HG03460 (cell line): Measurements from ENCODE around the gene SFXN5.

ENCODE experiments used
- ATAC-seq: cut with Tn5 transposase; IDR thresholded peaks from one replicate; pipeline ENCODE4 v1.9.1; 2021; ENCODE audit not compliant: unreplicated experiment

Gene SFXN5

GRCh38 chr2:72959554-72959953 is 112.0 kb downstream of the SFXN5 start:
- ATAC-seq = no peak

GRCh38 chr2:72958542-72959385 is 112.7 kb downstream of the SFXN5 start:
- no peak for ATAC-seq

GRCh38 chr2:72956936-72957335 is 114.6 kb downstream of the SFXN5 start:
- no peak for ATAC-seq

- ATAC-seq = no peak
Measured at GRCh38 chr2:72956050-72956395, 115.5 kb downstream of the SFXN5 start.

- no peak for ATAC-seq
Measured at GRCh38 chr2:72955228-72956049, 116.1 kb downstream of the SFXN5 start.

DNA sequence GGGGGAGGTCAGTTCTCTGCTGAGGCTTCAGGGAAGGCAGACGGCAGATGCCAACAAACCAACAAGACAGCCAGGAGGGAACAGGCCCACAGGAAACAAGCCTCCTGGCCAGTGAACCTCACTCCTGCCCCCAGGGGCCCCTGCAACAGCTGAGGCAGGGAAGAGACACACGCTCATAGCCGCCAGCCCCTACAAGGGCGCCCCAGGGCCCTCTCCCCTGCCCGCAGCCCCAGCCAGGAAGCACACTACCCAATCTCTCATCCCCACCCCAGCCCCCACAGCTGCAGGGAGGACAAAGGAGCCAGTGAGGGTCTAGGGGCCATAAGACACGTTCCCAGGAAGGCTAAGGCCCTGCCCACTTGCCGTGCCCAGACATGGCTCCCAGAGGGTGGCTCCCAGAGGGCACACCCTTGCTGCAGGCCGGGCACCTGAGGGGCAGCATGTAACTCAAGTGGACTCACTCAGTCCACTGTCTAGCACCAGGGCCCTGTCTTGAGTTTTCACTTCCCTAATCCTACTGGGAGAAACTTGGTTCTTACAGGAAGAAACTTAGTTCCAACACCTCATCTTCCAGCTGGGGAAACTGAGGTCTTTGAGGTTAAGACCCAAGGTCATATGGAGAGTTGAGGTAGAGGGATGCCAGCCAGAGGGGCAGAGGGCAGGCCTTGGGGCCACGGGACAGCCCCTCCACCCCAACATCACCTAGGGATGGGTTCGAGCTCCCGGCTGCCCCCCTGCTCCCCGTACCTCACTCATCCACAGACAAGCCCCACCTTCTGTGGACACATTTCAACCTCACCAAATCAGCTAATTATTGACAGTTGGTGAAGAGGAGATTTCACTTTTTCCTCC is 116.9 kb downstream of the SFXN5 start:
- ATAC-seq = no peak

GRCh38 chr2:72953976-72954375 is 117.5 kb downstream of the SFXN5 start:
- ATAC-seq = no peak

DNA sequence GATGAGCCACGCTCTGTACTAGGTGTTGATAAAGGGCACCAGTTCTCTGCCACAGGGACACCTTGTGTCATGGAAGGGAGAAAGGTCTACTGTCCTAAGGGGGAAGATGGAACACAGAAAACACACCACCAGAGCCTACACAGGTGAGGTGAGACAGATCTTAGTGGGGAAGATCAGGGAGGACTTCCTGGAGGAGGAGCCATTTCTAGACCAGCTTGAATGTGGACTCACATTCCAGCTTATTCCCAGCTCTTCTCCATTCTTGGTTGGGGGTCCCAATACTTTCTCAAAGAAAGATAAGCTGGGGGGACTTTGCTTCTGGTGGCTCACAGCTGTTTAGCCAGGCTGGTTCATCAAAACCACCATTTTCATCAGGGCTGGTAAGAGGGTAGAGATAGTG is 118.0 kb downstream of the SFXN5 start:
- no peak for ATAC-seq

GRCh38 chr2:72952961-72953360 is 118.6 kb downstream of the SFXN5 start:
- no peak for ATAC-seq

- ATAC-seq = no peak
Measured at GRCh38 chr2:72952110-72952823, 119.2 kb downstream of the SFXN5 start.

DNA sequence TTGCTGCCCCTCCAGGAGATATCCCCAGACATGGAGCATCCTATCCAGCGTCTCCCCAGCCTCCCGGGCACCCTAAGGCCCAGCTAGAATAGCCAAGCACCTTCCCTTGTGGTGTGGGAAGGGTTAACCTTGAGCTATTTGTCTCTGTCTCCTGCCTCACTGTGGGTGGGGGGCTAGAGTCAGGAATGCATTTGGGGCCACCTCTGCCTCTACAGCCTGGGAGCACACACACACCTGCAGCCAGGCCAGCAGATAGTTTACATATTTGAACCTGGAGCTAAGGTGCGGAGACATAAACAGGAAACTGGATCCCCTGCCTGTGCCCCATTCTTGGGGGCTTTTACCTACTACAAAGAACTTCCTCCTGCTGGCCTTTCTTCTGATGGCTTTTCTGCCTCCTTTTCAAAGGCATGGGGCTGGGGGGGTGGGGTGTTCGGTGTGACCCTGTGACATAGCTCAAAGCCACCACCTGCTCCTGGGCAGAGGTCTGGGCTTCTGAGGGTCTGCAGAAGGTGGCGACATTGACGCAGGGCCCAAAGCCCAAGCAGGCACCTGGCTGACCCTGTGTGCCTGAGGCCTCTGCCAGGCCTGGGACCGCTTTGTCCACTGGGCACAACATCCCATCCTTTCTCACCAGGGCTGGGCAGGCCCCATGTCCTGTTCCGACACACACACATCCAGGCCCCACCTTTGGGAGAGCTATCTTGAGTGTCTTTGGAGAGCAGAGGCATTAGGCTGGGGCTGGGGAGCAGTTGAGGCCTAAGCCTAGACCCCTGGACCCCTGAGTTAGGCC is 120.0 kb downstream of the SFXN5 start:
- ATAC-seq = no peak

GRCh38 chr2:72950558-72951255 is 120.8 kb downstream of the SFXN5 start:
- ATAC-seq = no peak

DNA sequence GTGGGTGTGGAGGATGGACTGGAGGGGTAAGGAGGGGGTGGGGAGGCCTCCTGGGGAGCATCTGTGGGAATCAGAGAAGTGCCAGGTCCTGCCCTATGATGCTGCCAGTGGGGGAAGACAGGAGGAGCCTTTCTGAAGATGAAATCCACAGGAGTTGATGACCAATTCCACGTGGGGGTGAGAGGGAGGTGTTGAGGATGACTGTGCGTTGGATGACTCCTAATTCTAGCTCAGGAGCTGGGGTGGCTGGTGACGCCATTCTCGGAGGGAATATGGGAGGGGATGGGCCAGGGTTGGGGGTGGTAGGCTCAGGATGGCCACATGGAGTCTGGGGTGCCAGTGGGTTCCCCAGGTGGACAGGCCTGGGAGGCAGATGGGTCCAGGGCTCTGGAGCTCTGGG is 121.9 kb downstream of the SFXN5 start:
- ATAC-seq = no peak

- no peak for ATAC-seq
Measured at GRCh38 chr2:72949045-72949444, 122.5 kb downstream of the SFXN5 start.

- ATAC-seq = no peak
Measured at GRCh38 chr2:72947952-72948830, 123.3 kb downstream of the SFXN5 start.

GRCh38 chr2:72946466-72946865 is 125.0 kb downstream of the SFXN5 start:
- ATAC-seq = no peak

DNA sequence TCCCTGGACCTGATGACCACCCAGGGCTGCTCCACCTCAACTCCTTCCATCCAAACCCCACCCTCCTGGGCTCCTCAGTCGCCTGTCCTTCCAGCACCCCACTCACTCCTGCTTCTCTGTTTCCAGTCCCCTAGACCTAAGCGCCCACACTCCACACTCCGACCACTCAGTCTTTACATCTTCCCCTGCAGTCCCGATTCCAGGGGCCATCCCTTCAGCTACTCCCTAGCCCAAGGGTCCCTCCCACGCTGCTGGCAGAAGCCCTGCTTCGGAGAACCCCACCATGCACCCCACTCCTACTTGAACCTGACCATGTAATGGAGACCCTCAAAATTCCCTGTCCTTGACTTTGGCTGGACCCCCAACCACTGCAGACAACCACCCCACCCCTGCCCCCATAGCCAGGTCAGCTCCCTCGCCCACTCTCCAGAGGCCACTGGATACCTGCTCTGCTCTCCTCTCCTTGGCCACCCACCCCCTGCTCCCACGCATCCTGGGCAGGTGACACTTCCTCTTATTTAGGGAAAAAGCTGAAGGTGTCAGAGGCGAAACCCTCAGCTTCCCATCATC is 126.0 kb downstream of the SFXN5 start:
- no peak for ATAC-seq
